Measurements from ENCODE around the gene PLXNB1. TPM values are rescaled to one million over a fixed set of nuclear protein-coding genes. Genes with fewer than 3 reads are reported as not detected.
"Not testable (repeated sequence)": the region's sequence is repeated elsewhere in the genome, so short reads cannot be mapped to it uniquely, and the experiment has no call there.

The PLXNB1 gene
- 40.0 TPM for total RNA-seq
- long read RNA-seq, partial matches to known transcripts, result 46 of 55 reads
- long read RNA-seq, other reads (novel, unspliced or antisense), result 9 of 55 reads

- DNase-seq (ENCODE audit: low spot score), result no peak
These were observed at the start of gene PLXNB1 for GRCh38 chr3:48429960-48430707. Gene PLXNB1 (minus strand): TSS chr3:48430086. CDS start chr3:48424611, 5,475 bp downstream.

- DNase-seq (ENCODE audit: low spot score), result no peak
These were observed 49.0 kb upstream of the PLXNB1 start for GRCh38 chr3:48478626-48479555.

GRCh38 chr3:48477959-48478520, 48.2 kb upstream of the PLXNB1 start:
- DNase-seq (ENCODE audit: low spot score), result no peak

GRCh38 chr3:48476426-48477053, 46.7 kb upstream of the PLXNB1 start:
- no peak for DNase-seq (ENCODE audit: low spot score)

- DNase-seq (ENCODE audit: low spot score), result no peak
These were observed 45.3 kb upstream of the PLXNB1 start for GRCh38 chr3:48475188-48475587.

- DNase-seq (ENCODE audit: low spot score), result no peak
These were observed 44.7 kb upstream of the PLXNB1 start for GRCh38 chr3:48474619-48475018.

GRCh38 chr3:48474031-48474430, 44.1 kb upstream of the PLXNB1 start:
- not testable (repeated sequence) for DNase-seq (ENCODE audit: low spot score)

GRCh38 chr3:48473617-48473952, 43.7 kb upstream of the PLXNB1 start:
- DNase-seq (ENCODE audit: low spot score), result no peak

- peak; percentile 95 for DNase-seq (ENCODE audit: low spot score)
These were observed 43.2 kb upstream of the PLXNB1 start for GRCh38 chr3:48472923-48473616.

GRCh38 chr3:48472673-48472922, 42.7 kb upstream of the PLXNB1 start:
- DNase-seq (ENCODE audit: low spot score), result no peak

GRCh38 chr3:48470286-48470685, 40.4 kb upstream of the PLXNB1 start:
- no peak for DNase-seq (ENCODE audit: low spot score)

- no peak for DNase-seq (ENCODE audit: low spot score)
These were observed 39.4 kb upstream of the PLXNB1 start for GRCh38 chr3:48469046-48469915.

- DNase-seq (ENCODE audit: low spot score), result no peak
These were observed 38.4 kb upstream of the PLXNB1 start for GRCh38 chr3:48468329-48468731.

GRCh38 chr3:48467473-48468267, 37.8 kb upstream of the PLXNB1 start:
- no peak for DNase-seq (ENCODE audit: low spot score)

- DNase-seq (ENCODE audit: low spot score), result no peak
These were observed 37.2 kb upstream of the PLXNB1 start for GRCh38 chr3:48467110-48467454.

- DNase-seq (ENCODE audit: low spot score), result no peak
These were observed 36.7 kb upstream of the PLXNB1 start for GRCh38 chr3:48466386-48467109.

GRCh38 chr3:48465531-48466378, 35.9 kb upstream of the PLXNB1 start:
- DNase-seq (ENCODE audit: low spot score), result peak; percentile 98

GRCh38 chr3:48465237-48465530, 35.3 kb upstream of the PLXNB1 start:
- no peak for DNase-seq (ENCODE audit: low spot score)
